GM21576 (cell line): Measurements from ENCODE around the gene KBTBD4.
A peak's percentile ranks its signal among the peaks of the same experiment; 100 is the strongest.
"Not testable (repeated sequence)": the region's sequence is repeated elsewhere in the genome, so short reads cannot be mapped to it uniquely, and the experiment has no call there.

Source experiments
- ATAC-seq: cut with Tn5 transposase; IDR thresholded peaks from one replicate; pipeline ENCODE4 v1.9.1; 2021; ENCODE audit warnings: mild to moderate bottlenecking, moderate library complexity; ENCODE audit not compliant: unreplicated experiment

The KBTBD4 gene

GRCh38 chr11:47562393-47562792 lies 16.4 kb downstream of the KBTBD4 start:
- not testable (repeated sequence) for ATAC-seq

- no peak for ATAC-seq
Measured at GRCh38 chr11:47560426-47560825, 18.3 kb downstream of the KBTBD4 start.

- no peak for ATAC-seq
Measured at GRCh38 chr11:47558695-47559094, 20.1 kb downstream of the KBTBD4 start.

- not testable (repeated sequence) for ATAC-seq
Measured at GRCh38 chr11:47557004-47557403, 21.8 kb downstream of the KBTBD4 start.

GRCh38 chr11:47553406-47553743 lies 25.4 kb downstream of the KBTBD4 start:
- ATAC-seq: peak; percentile 16

- ATAC-seq: peak; percentile 89
Measured at GRCh38 chr11:47552566-47553405, 26.0 kb downstream of the KBTBD4 start, which contains the start of gene CELF1. CELF1 (minus strand) TSS chr11:47553132; CDS start chr11:47499523, 53,609 bp downstream.

- peak; percentile 11 for ATAC-seq
Measured at GRCh38 chr11:47552056-47552565, 26.7 kb downstream of the KBTBD4 start.

GRCh38 chr11:47551086-47551485 lies 27.7 kb downstream of the KBTBD4 start:
- ATAC-seq: no peak

GRCh38 chr11:47550288-47551047 lies 28.3 kb downstream of the KBTBD4 start:
- no peak for ATAC-seq

- not testable (repeated sequence) for ATAC-seq
Measured at GRCh38 chr11:47546274-47546673, 32.5 kb downstream of the KBTBD4 start.

GRCh38 chr11:47545298-47545697 lies 33.5 kb downstream of the KBTBD4 start:
- ATAC-seq: no peak

GRCh38 chr11:47541070-47541469 lies 37.7 kb downstream of the KBTBD4 start:
- ATAC-seq: no peak

- no peak for ATAC-seq
Measured at GRCh38 chr11:47539681-47540039, 39.1 kb downstream of the KBTBD4 start.

- ATAC-seq: no peak
Measured at GRCh38 chr11:47538741-47539565, 39.8 kb downstream of the KBTBD4 start.

- ATAC-seq: no peak
Measured at GRCh38 chr11:47536915-47537314, 41.9 kb downstream of the KBTBD4 start.

GRCh38 chr11:47534704-47535251 lies 44.0 kb downstream of the KBTBD4 start:
- ATAC-seq: no peak

GRCh38 chr11:47533690-47534151 lies 45.0 kb downstream of the KBTBD4 start:
- no peak for ATAC-seq

- ATAC-seq: no peak
Measured at GRCh38 chr11:47532597-47533213, 46.1 kb downstream of the KBTBD4 start.

GRCh38 chr11:47531666-47532065 lies 47.1 kb downstream of the KBTBD4 start:
- no peak for ATAC-seq

GRCh38 chr11:47530721-47531120 lies 48.0 kb downstream of the KBTBD4 start:
- ATAC-seq: not testable (repeated sequence)
